Measurements from ENCODE around the gene DPP4. TPM values are rescaled to one million over a fixed set of nuclear protein-coding genes. Genes with fewer than 3 reads are reported as not detected.

DPP4 gene
- total and polyA plus RNA-seq, 8 donors = 0.15 to 30.1 (median 2.4) TPM

- WGBS, 5 donors = 82 to 93% (median 84%) methylated on average over 5 of the region's 5 CpGs
- Histone ChIP-seq H3K27ac (no peak overlapping the region), H3K27me3 (no peaks in the 10 kb centered on the region), H3K36me3 (no peaks in the 10 kb centered on the region), H3K4me3 (no peak overlapping the region), H3K9me3 (peaks cover 0 to 7% (median 2%) of the 10 kb centered on the region in 4 donors), H3K4me1 (peaks cover 0 to 27% (median 13%) of the 10 kb centered on the region in 4 donors)
- TF ChIP-seq EP300 (IDR thresholded peaks at IDR 0.05) = no peak
- intact Hi-C loops (cut with DNase I; ENCODE audit: low total_unique reads) = no loop called here
- DNase-seq = no peak
Observed at GRCh38 chr2:162111958-162112850, 38.2 kb upstream of the DPP4 start.

- no peak overlapping the region for H3K4me3 ChIP-seq
- intact Hi-C loops (cut with DNase I; ENCODE audit: low total_unique reads) = no loop called here
- no peaks in the 10 kb centered on the region for H3K9me3 ChIP-seq
- 31 to 52% (median 34%) methylated on average over 4 of the region's 4 CpGs for WGBS, 5 donors
- H3K4me1 ChIP-seq = peaks cover 0 to 7% (median under 1%) of the 10 kb centered on the region in 4 donors
- no peaks in the 10 kb centered on the region for H3K36me3 ChIP-seq
- no peak overlapping the region for H3K27ac ChIP-seq
- TF ChIP-seq POLR2AphosphoS5 (IDR thresholded peaks at IDR 0.05) (no peak), CTCF (IDR thresholded peaks at IDR 0.05) (no peak), POLR2A (IDR thresholded peaks at IDR 0.05) (no peak), EP300 (IDR thresholded peaks at IDR 0.05) (no peak)
- no peak for DNase-seq
- H3K27me3 ChIP-seq = no peaks in the 10 kb centered on the region
Observed at GRCh38 chr2:162107361-162107901, 33.4 kb upstream of the DPP4 start.

GRCh38 chr2:162106746-162107145 lies 32.7 kb upstream of the DPP4 start:
- Histone ChIP-seq H3K27ac (no peak overlapping the region), H3K4me3 (no peak overlapping the region), H3K9me3 (no peaks in the 10 kb centered on the region), H3K27me3 (no peaks in the 10 kb centered on the region), H3K4me1 (peaks cover 0 to 5% (median 0%) of the 10 kb centered on the region in 4 donors), H3K36me3 (no peaks in the 10 kb centered on the region)
- 73 to 94% (median 89%) methylated on average over 1 of the region's 1 CpG for WGBS, 5 donors
- TF ChIP-seq POLR2A (IDR thresholded peaks at IDR 0.05) (no peak), POLR2AphosphoS5 (IDR thresholded peaks at IDR 0.05) (no peak), EP300 (IDR thresholded peaks at IDR 0.05) (no peak), CTCF (IDR thresholded peaks at IDR 0.05) (no peak)
- no peak for DNase-seq
- intact Hi-C loops (cut with DNase I; ENCODE audit: low total_unique reads) = no loop called here

- TF ChIP-seq POLR2A (IDR thresholded peaks at IDR 0.05) (no peak), EP300 (IDR thresholded peaks at IDR 0.05) (no peak), CTCF (IDR thresholded peaks at IDR 0.05) (no peak), POLR2AphosphoS5 (IDR thresholded peaks at IDR 0.05) (no peak)
- 68 to 87% (median 76%) methylated on average over 3 of the region's 3 CpGs for WGBS, 5 donors
- no peaks in the 10 kb centered on the region for H3K9me3 ChIP-seq
- no peak overlapping the region for H3K27ac ChIP-seq
- no peaks in the 10 kb centered on the region for H3K36me3 ChIP-seq
- intact Hi-C loops (cut with DNase I; ENCODE audit: low total_unique reads) = no loop called here
- no peaks in the 10 kb centered on the region for H3K27me3 ChIP-seq
- DNase-seq = no peak
- peaks cover 0 to 5% (median 0%) of the 10 kb centered on the region in 4 donors for H3K4me1 ChIP-seq
- H3K4me3 ChIP-seq = no peak overlapping the region
Observed at GRCh38 chr2:162106146-162106551, 32.1 kb upstream of the DPP4 start.
